Small intestine (tissue), 7 donors: Measurements from ENCODE around the gene ADGRD1. TPM values are rescaled to one million over a fixed set of nuclear protein-coding genes. Genes with fewer than 3 reads are reported as not detected.
"Not testable (repeated sequence)": the region's sequence is repeated elsewhere in the genome, so short reads cannot be mapped to it uniquely, and the experiment has no call there.

Experiments
- DNase-seq, 2 donors: peaks; one replicate each; pipeline versions ENCODE4 v3.0.0 to v3.0.0-alpha.2; 2013
- FAIRE-seq: peaks from 2 replicates; lab custom pipeline; 2012; peaks lifted over from hg19 to GRCh38; lab: Jason Lieb, UNC
- H3K27ac ChIP-seq, 3 donors: one replicate each; pipeline ENCODE4 v1.5.1; 2013; ENCODE audit warnings: low read length in 2 of 3, mild to moderate bottlenecking in 2 of 3, control low read depth in 1 of 3, inconsistent platforms in 1 of 3, low read depth in 1 of 3, moderate library complexity in 1 of 3
- H3K27me3 ChIP-seq, 3 donors: one replicate each; pipeline ENCODE4 v1.6.1; 2013; ENCODE audit warnings: low read length in 3 of 3, inconsistent platforms in 1 of 3; ENCODE audit not compliant: control insufficient read depth in 3 of 3, insufficient read depth in 3 of 3
- H3K36me3 ChIP-seq, 3 donors: one replicate each; pipeline ENCODE4 v1.6.1; 2013; ENCODE audit warnings: low read length in 3 of 3, inconsistent platforms in 1 of 3, low read depth in 1 of 3, mild to moderate bottlenecking in 1 of 3, moderate library complexity in 1 of 3; ENCODE audit not compliant: control insufficient read depth in 3 of 3, insufficient read depth in 2 of 3
- H3K4me1 ChIP-seq, 3 donors: one replicate each; pipeline ENCODE4 v1.6.1; 2013; ENCODE audit warnings: low read length in 2 of 3, inconsistent platforms in 1 of 3, low read depth in 1 of 3, mild to moderate bottlenecking in 1 of 3, moderate library complexity in 1 of 3; ENCODE audit not compliant: control insufficient read depth in 3 of 3, insufficient read depth in 2 of 3
- H3K4me3 ChIP-seq, 3 donors: one replicate each; pipeline ENCODE4 v1.5.1; 2013; ENCODE audit warnings: low read length in 3 of 3, control low read depth in 1 of 3, inconsistent platforms in 1 of 3, low read depth in 1 of 3, mild to moderate bottlenecking in 1 of 3, moderate library complexity in 1 of 3
- H3K9me3 ChIP-seq, 2 donors: one replicate each; pipeline ENCODE4 v1.6.1; 2013; ENCODE audit warnings: low read depth in 1 of 2, low read length in 1 of 2; ENCODE audit not compliant: control insufficient read depth in 2 of 2, insufficient read depth in 1 of 2
- WGBS, 3 donors: extraction: QIAGEN DNeasy Blood & Tissue Kit; methylation state at CpG; one replicate each; pipeline ENCODE4 v1.1.7; 2013; 5-methylcytosine and 5-hydroxymethylcytosine counted together
- polyA plus RNA-seq, 4 donors: library from polyadenylated mRNA; stranded (reverse) in 3 of 4; unstranded in 1 of 4; fragments of 200-250 nt in 3 of 4; fragments of 120-200 nt in 1 of 4; gene quantifications; one replicate each; pipeline versions ENCODE4 v1.2.1 to v1.2.3, GENCODE V29; 2013
- donor health status: healthy with polysubstance abuse.
- donor health status: control.
- donor health status: control.
- donor health status: Bipolar disorder and iron deficiency.
- donor health status: healthy.

The ADGRD1 gene
- polyA plus RNA-seq, 4 donors = 0.54 to 87.7 (median 9.3) TPM; not detected in 1

- FAIRE-seq = no peak
These were observed 41.2 kb downstream of the ADGRD1 start for GRCh38 chr12:130994821-130995375.

GRCh38 chr12:130995386-130995969 lies 41.8 kb downstream of the ADGRD1 start:
- H3K4me3 ChIP-seq, FAIRE-seq, H3K9me3 ChIP-seq, DNase-seq, H3K27me3 ChIP-seq, H3K27ac ChIP-seq: not testable (repeated sequence)
- Histone ChIP-seq H3K4me1 (peaks cover 0 to 10% (median 0%) of the 10 kb centered on the region in 3 donors), H3K36me3 (peaks cover 0 to 50% (median 0%) of the 10 kb centered on the region in 3 donors)
- WGBS, 3 donors = 54 to 81% (median 64%) methylated on average over 3 to 5 of the region's 5 CpGs

More at GRCh38 chr12:130994821-130995375, 41.2 kb downstream of the ADGRD1 start:
- WGBS, 3 donors = 71 to 87% (median 83%) methylated on average over 12 of the region's 12 CpGs
- no peak for DNase-seq
- peaks cover 0 to 48% (median 0%) of the 10 kb centered on the region in 3 donors for H3K36me3 ChIP-seq
- no peak overlapping the region for H3K4me3 ChIP-seq
- H3K4me1 ChIP-seq = peaks cover 0 to 10% (median 0%) of the 10 kb centered on the region in 3 donors
- peaks cover 0 to 5% of the 10 kb centered on the region in 2 donors for H3K9me3 ChIP-seq
- no peaks in the 10 kb centered on the region for H3K27me3 ChIP-seq
- H3K27ac ChIP-seq = no peak overlapping the region

DNA sequence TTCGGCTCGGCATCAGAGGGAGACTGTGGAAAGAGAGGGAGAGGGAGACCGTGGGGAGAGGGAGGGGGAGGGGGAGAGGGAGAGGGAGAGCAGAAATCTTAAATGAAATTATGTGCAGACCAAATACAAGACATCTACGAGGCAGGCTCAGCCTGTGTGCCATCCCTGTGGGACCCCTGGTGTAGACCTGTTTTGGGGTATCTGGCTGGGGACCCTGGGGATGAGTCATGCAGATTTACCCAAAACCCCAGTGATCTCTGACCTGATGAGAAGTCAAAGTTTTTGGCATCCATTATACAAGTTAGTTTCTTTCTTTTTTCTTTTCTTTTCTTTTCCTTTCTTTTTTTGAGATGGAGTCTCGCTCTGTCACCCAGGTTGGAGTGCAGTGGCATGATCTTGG lies 44.4 kb downstream of the ADGRD1 start:
- H3K27ac ChIP-seq = no peak overlapping the region
- 90 to 92% (median 92%) methylated on average over 5 of the region's 5 CpGs for WGBS, 3 donors
- H3K9me3 ChIP-seq = peaks cover 0 to 10% of the 10 kb centered on the region in 2 donors
- no peak for DNase-seq
- H3K4me3 ChIP-seq = no peak overlapping the region
- no peak for FAIRE-seq
- H3K27me3 ChIP-seq = no peaks in the 10 kb centered on the region
- no peaks in the 10 kb centered on the region for H3K4me1 ChIP-seq
- peaks cover 0 to 48% (median 0%) of the 10 kb centered on the region in 3 donors for H3K36me3 ChIP-seq

- 89 to 91% (median 91%) methylated on average over 16 of the region's 16 CpGs for WGBS, 3 donors
- Histone ChIP-seq H3K27ac (no peak overlapping the region), H3K27me3 (no peaks in the 10 kb centered on the region), H3K9me3 (peaks cover 0 to 10% of the 10 kb centered on the region in 2 donors), H3K4me1 (no peaks in the 10 kb centered on the region), H3K4me3 (no peak overlapping the region), H3K36me3 (peaks cover 0 to 48% (median 0%) of the 10 kb centered on the region in 3 donors)
- FAIRE-seq = no peak
- no peak for DNase-seq
These were observed 46.3 kb downstream of the ADGRD1 start for GRCh38 chr12:131000000-131000486.

- 90 to 92% (median 91%) methylated on average over 1 of the region's 1 CpG for WGBS, 3 donors
- Histone ChIP-seq H3K4me1 (peaks cover 0 to 3% (median 0%) of the 10 kb centered on the region in 3 donors), H3K27me3 (no peaks in the 10 kb centered on the region), H3K36me3 (peaks cover 0 to 61% (median 0%) of the 10 kb centered on the region in 3 donors), H3K9me3 (peaks cover 0 to 10% of the 10 kb centered on the region in 2 donors), H3K27ac (no peak overlapping the region), H3K4me3 (no peak overlapping the region)
- FAIRE-seq = no peak
- no peak for DNase-seq
These were observed 47.8 kb downstream of the ADGRD1 start for GRCh38 chr12:131001493-131001892.

DNA sequence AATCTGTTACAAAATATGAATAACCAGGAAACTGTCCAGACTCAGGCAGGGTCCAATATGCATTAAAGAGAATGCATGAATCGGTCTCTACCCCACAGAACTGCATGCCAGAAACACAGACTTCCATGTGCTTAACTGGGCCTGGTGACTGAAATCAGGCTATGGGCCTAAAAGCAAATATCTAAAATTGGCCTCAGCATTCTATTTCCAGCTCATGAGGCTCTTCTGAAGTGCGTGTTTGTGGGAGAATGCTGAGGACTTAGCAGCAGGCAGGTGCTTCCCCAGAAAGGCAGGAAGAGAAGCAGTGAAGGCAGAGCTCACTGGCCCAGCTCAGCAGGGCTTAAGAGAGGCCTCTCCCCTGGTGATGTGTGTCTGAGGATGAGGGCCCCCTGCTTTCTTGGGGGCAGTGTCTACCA lies 48.5 kb downstream of the ADGRD1 start:
- FAIRE-seq = no peak

GRCh38 chr12:131003036-131003715 lies 49.5 kb downstream of the ADGRD1 start:
- Histone ChIP-seq H3K27me3 (no peaks in the 10 kb centered on the region), H3K4me3 (no peak overlapping the region), H3K27ac (no peak overlapping the region), H3K36me3 (peaks cover 0 to 64% (median 0%) of the 10 kb centered on the region in 3 donors), H3K9me3 (peaks cover 0 to 9% of the 10 kb centered on the region in 2 donors), H3K4me1 (peaks cover 0 to 18% (median 0%) of the 10 kb centered on the region in 3 donors)
- no peak for FAIRE-seq
- WGBS, 3 donors = 78 to 86% (median 81%) methylated on average over 18 of the region's 18 CpGs
- DNase-seq = no peak

More for the DNA sequence above, 48.5 kb downstream of the ADGRD1 start:
- peaks cover 0 to 65% (median 0%) of the 10 kb centered on the region in 3 donors for H3K36me3 ChIP-seq
- no peak for DNase-seq
- H3K4me3 ChIP-seq = no peak overlapping the region
- no peaks in the 10 kb centered on the region for H3K27me3 ChIP-seq
- H3K4me1 ChIP-seq = peaks cover 0 to 9% (median 0%) of the 10 kb centered on the region in 3 donors
- peaks cover 0 to 10% of the 10 kb centered on the region in 2 donors for H3K9me3 ChIP-seq
- 59 to 81% (median 74%) methylated on average over 2 of the region's 2 CpGs for WGBS, 3 donors
- no peak overlapping the region for H3K27ac ChIP-seq

- peaks cover 0 to 67% (median 0%) of the 10 kb centered on the region in 3 donors for H3K36me3 ChIP-seq
- no peaks in the 10 kb centered on the region for H3K27me3 ChIP-seq
- whole genome bisulfite sequencing, 3 donors = 86 to 96% (median 92%) methylated on average over 18 of the region's 18 CpGs
- peaks cover 0 to 23% (median 0%) of the 10 kb centered on the region in 3 donors for H3K4me1 ChIP-seq
- peaks cover 0 to 7% of the 10 kb centered on the region in 2 donors for H3K9me3 ChIP-seq
- no peak overlapping the region for H3K27ac ChIP-seq
- H3K4me3 ChIP-seq = no peak overlapping the region
- DNase-seq (no peak), FAIRE-seq (no peak)
These were observed 50.0 kb downstream of the ADGRD1 start for GRCh38 chr12:131003716-131004045.
